Upper lobe of left lung (tissue), 6 donors: ENCODE results near the gene CDH13. TPM values are rescaled to one million over a fixed set of nuclear protein-coding genes. Genes with fewer than 3 reads are reported as not detected.

Source experiments
- ATAC-seq, 2 donors: fragments of 200-7000 bp; cut with Tn5 transposase; one replicate each; pipeline ENCODE4 v1.9.1; 2022; ENCODE audit warnings: mild to moderate bottlenecking in 2 of 2, moderate library complexity in 2 of 2; ENCODE audit not compliant: low FRiP score in 2 of 2
- DNase-seq, 2 donors: peaks; one replicate each; pipeline ENCODE4 v3.0.0-alpha.2; 2019 to 2020
- H3K27ac ChIP-seq, 4 donors: fragments of 200-600 bp; sonication (generic); one replicate each; pipeline ENCODE4 v1.5.1; 2016 to 2019
- H3K27me3 ChIP-seq, 4 donors: fragments of 200-600 bp; sonication (generic); one replicate each; pipeline ENCODE4 v1.5.1; 2017 to 2019
- H3K36me3 ChIP-seq, 4 donors: fragments of 200-600 bp; sonication (generic); one replicate each; pipeline ENCODE4 v1.5.1; 2016 to 2019
- H3K4me1 ChIP-seq, 4 donors: fragments of 200-600 bp; sonication (generic); one replicate each; pipeline ENCODE4 v1.5.1; 2018 to 2019
- H3K4me3 ChIP-seq, 4 donors: fragments of 200-600 bp; sonication (generic); one replicate each; pipeline ENCODE4 v1.5.1; 2017 to 2019; ENCODE audit warnings: mild to moderate bottlenecking in 2 of 4, moderate library complexity in 1 of 4
- H3K9me3 ChIP-seq, 4 donors: fragments of 200-600 bp; sonication (generic); one replicate each; pipeline ENCODE4 v1.5.1; 2018 to 2019
- CTCF ChIP-seq, 6 experiments: fragments of 450-650 bp in 4 of 6; fragments of 200-600 bp in 2 of 6; sonication (generic) in 2 of 6; IDR thresholded peaks; one replicate each; pipeline ENCODE4 v1.5.1; 2016 to 2019; ENCODE audit warnings: antibody characterized with exemption in 6 of 6
- EP300 ChIP-seq, 4 donors: sonication (generic); formaldehyde crosslinking; IDR thresholded peaks; one replicate each; pipeline ENCODE4 v1.5.1; 2017; ENCODE audit warnings: antibody characterized with exemption in 4 of 4, control low read depth in 2 of 4
- POLR2A ChIP-seq, 4 donors: fragments of 450-650 bp; IDR thresholded peaks; one replicate each; pipeline ENCODE4 v1.5.1; 2016 to 2017; ENCODE audit warnings: antibody characterized with exemption in 4 of 4, mild to moderate bottlenecking in 2 of 4
- POLR2AphosphoS5 ChIP-seq, 2 donors: sonication (generic); formaldehyde crosslinking; IDR thresholded peaks; one replicate each; pipeline ENCODE4 v1.5.1; 2017; ENCODE audit warnings: antibody characterized with exemption in 2 of 2
- WGBS, 2 donors: methylation state at CpG; one replicate each; pipeline ENCODE4 v1.1.5; 2017 to 2018; 5-methylcytosine and 5-hydroxymethylcytosine counted together
- total RNA-seq, 6 donors: library from RNA; depleted of rRNA in 4 of 6; stranded (reverse); fragments of >200 nt in 4 of 6; gene quantifications; one replicate each; pipeline versions ENCODE4 v1.1.0 to v1.2.1, GENCODE V29; 2016 to 2021
- donor health status: DM: no; HTN: no; CAD: no; lungs with moderate emphysema.
- donor health status: DM: no; HTN: yes; CAD: no; lungs with severe emphysema.

The CDH13 gene
- total RNA-seq, 6 donors from 2014 or later = 11.3 to 39.8 (median 19.9) TPM

GRCh38 chr16:82716361-82716855 is 89.6 kb downstream of the CDH13 start:
- H3K9me3 ChIP-seq = no peaks in the 10 kb centered on the region
- no peak overlapping the region for H3K4me3 ChIP-seq
- TF ChIP-seq POLR2A (IDR thresholded peaks at IDR 0.05) (no peak), EP300 (IDR thresholded peaks at IDR 0.05) (no peak), POLR2AphosphoS5 (IDR thresholded peaks at IDR 0.05) (no peak), CTCF (IDR thresholded peaks at IDR 0.05) (no peak)
- DNase-seq = no peak
- 85 to 87% methylated on average over 3 of the region's 3 CpGs for WGBS, 2 donors
- H3K27ac ChIP-seq = no peak overlapping the region
- ATAC-seq = no peak
- no peaks in the 10 kb centered on the region for H3K36me3 ChIP-seq
- H3K4me1 ChIP-seq = no peaks in the 10 kb centered on the region
- no peaks in the 10 kb centered on the region for H3K27me3 ChIP-seq

GRCh38 chr16:82720414-82720813 is 93.6 kb downstream of the CDH13 start:
- Histone ChIP-seq H3K36me3 (no peaks in the 10 kb centered on the region), H3K4me3 (no peak overlapping the region), H3K9me3 (no peaks in the 10 kb centered on the region), H3K27ac (no peak overlapping the region), H3K4me1 (no peaks in the 10 kb centered on the region), H3K27me3 (no peaks in the 10 kb centered on the region)
- 89 to 95% methylated on average over 3 of the region's 3 CpGs for WGBS, 2 donors
- ATAC-seq (no peak), DNase-seq (no peak)
- no peak for TF ChIP-seq CTCF (IDR thresholded peaks at IDR 0.05)
- TF ChIP-seq POLR2AphosphoS5 (IDR thresholded peaks at IDR 0.05) = no peak
- TF ChIP-seq POLR2A (IDR thresholded peaks at IDR 0.05) = no peak
- TF ChIP-seq EP300 (IDR thresholded peaks at IDR 0.05) = no peak

GRCh38 chr16:82726306-82726705 is 99.5 kb downstream of the CDH13 start:
- Histone ChIP-seq H3K27me3 (no peaks in the 10 kb centered on the region), H3K27ac (no peak overlapping the region), H3K4me3 (no peak overlapping the region), H3K4me1 (no peaks in the 10 kb centered on the region), H3K36me3 (no peaks in the 10 kb centered on the region), H3K9me3 (peaks cover 0 to 9% (median 2%) of the 10 kb centered on the region in 4 donors)
- ATAC-seq (no peak), DNase-seq (no peak)
- TF ChIP-seq CTCF (IDR thresholded peaks at IDR 0.05) (no peak), POLR2AphosphoS5 (IDR thresholded peaks at IDR 0.05) (no peak), POLR2A (IDR thresholded peaks at IDR 0.05) (no peak), EP300 (IDR thresholded peaks at IDR 0.05) (no peak)
- WGBS, 2 donors = 78 to 81% methylated on average over 2 of the region's 2 CpGs

- 82% methylated on average over 2 of the region's 2 CpGs for WGBS, 2 donors
- Histone ChIP-seq H3K9me3 (peaks cover 0 to 9% (median 2%) of the 10 kb centered on the region in 4 donors), H3K27ac (no peak overlapping the region), H3K27me3 (no peaks in the 10 kb centered on the region), H3K36me3 (no peaks in the 10 kb centered on the region), H3K4me3 (no peak overlapping the region), H3K4me1 (no peaks in the 10 kb centered on the region)
- ATAC-seq (no peak), DNase-seq (no peak)
- TF ChIP-seq POLR2A (IDR thresholded peaks at IDR 0.05) (no peak), EP300 (IDR thresholded peaks at IDR 0.05) (no peak)
Observed at GRCh38 chr16:82728901-82729300, 102.1 kb downstream of the CDH13 start.

GRCh38 chr16:82730901-82731300 is 104.1 kb downstream of the CDH13 start:
- TF ChIP-seq POLR2A (IDR thresholded peaks at IDR 0.05) = no peak
- TF ChIP-seq CTCF (IDR thresholded peaks at IDR 0.05) = no peak
- TF ChIP-seq POLR2AphosphoS5 (IDR thresholded peaks at IDR 0.05) = no peak
- TF ChIP-seq EP300 (IDR thresholded peaks at IDR 0.05) = no peak
- Histone ChIP-seq H3K27ac (no peak overlapping the region), H3K27me3 (no peaks in the 10 kb centered on the region), H3K4me3 (no peak overlapping the region), H3K36me3 (no peaks in the 10 kb centered on the region), H3K9me3 (peaks cover 0 to 9% (median 2%) of the 10 kb centered on the region in 4 donors), H3K4me1 (peaks cover 0 to 6% (median 4%) of the 10 kb centered on the region in 4 donors)
- no peak for ATAC-seq
- WGBS, 2 donors = 58 to 78% methylated on average over 2 of the region's 2 CpGs
- DNase-seq = no peak
